GOT3 (cell line): ENCODE results near the gene BMP7.

Experiments
- DNase-seq: peaks from one replicate; lab custom pipeline; 2025; ENCODE audit warnings: mixed read lengths; lab: John Stamatoyannopoulos, UW

BMP7 gene

DNA sequence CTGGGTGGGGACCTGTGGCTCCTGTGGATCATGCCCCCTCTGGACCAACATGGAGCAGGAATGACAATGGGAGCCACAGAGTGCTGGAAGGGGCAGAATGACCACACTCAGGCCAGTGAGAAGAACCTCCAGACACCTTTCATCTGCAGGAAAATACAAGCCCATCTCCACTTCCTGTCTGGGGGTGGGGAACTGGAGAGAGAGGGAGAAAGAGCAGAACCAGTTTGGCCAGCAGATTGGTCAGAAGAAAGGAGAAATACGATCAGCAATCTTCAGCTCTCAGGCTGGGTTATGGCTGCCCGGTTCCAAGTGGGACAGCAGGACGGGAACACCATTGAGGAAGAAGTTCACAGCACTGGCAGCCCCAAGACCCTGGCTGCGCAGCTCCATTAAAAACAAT lies 37.0 kb downstream of the BMP7 start:
- no peak for DNase-seq

DNA sequence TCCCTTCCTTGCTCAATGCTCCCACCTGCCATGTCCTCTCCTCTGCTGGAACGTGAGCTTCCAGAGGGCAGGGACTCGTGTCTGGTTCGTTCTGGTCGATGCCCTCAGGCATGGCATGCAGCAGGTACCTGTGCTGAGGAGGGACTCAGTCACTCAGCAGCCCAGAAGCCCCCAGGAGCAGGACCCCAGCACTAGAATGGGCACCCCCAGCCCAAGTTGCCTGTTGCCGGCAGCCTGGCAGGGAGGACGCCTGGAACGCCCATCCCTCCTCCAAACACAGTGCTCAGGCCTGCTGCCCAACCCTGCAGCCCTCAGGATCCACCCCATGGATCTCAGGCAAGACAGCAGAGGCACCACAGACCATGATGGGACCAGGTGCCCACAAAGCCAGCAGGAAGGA lies 40.6 kb downstream of the BMP7 start:
- no peak for DNase-seq

DNA sequence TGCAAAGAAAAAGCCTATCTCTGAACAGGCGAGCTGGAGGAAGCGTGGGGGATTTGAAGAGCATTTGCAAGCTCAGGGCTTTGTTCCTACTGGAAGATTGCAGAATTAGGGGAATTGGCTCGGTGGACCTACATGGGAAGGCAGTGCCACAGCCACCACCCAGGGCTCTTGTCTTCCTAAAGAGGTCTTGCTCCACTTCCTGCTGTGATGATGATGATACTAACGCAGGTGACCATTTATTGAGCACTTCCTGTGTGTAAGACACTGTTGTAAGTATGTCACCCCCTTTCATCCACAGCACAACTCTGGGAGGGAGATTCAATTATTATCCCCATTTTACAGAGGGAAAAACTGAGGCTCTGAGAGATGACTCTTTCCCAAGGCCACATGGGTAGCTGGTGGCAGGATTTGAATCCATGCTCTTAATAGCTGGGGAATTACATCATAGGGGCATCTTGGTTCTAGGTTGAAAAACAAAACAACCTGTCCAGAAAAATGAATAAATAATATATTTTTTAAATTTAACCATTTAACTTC lies 41.2 kb downstream of the BMP7 start:
- DNase-seq = no peak

DNA sequence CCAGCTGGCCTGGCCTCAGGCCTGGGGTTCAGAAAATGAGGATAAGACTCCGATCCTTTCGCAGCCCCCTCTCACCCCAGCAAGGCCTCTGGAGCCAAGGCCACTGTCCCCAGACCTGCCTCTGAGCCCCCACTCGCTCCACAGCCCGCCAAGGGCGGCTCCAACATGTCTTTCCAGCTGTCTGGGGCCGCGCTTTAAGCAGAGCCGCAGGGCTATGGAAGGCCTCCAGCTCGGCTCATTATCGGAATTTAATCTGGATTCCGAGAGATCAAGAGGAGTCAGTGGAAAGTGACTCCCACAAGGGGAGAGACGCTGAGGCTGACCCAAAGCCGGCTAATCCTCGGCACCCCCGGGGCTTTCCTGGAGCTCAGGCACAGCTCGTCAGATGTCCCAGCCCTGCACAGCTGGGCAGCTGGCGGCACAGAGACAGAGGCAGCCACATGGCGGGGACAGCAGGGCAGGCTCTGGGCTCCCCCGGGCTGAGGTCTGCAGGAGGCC lies 41.8 kb downstream of the BMP7 start:
- DNase-seq = no peak

DNA sequence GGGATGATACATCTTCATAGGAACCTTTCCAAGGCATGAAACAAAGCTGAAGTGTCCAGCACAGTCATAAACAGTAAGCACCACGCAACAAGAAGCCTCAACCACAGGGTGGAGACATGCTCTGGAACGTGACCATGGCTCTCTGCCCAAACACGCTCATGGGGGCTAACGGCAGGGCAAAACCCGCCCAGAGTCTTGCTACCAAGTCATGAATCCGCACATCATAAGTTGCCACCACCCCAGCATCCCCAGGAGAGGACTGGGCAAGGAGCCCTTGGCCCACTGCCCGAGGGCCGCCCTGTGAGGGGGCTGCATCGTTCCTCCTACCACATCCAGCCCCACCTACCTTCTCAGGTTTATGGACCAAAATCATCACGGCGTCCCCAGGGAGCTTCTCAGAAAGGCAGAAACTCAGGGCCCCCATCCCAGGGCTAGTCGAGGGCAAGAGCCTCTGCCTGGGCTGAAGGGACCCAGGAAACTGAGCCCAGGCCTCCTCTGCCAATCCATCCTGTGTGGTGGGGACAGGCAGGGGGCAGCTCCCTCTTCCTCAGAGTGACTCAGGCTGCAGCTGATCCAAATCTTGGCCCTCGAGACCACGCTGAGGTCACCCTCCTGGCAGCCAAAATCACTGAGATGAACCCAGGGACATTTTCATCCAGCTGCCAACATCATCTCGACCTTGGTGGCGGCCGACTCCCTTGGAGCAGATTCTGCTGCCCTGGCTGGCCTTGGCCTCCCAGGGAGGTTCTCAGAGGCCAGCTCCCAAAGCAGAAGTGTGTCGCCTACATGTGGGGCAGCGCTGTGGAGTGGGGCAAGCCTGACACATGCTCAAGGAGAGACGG lies 42.6 kb downstream of the BMP7 start:
- no peak for DNase-seq

DNA sequence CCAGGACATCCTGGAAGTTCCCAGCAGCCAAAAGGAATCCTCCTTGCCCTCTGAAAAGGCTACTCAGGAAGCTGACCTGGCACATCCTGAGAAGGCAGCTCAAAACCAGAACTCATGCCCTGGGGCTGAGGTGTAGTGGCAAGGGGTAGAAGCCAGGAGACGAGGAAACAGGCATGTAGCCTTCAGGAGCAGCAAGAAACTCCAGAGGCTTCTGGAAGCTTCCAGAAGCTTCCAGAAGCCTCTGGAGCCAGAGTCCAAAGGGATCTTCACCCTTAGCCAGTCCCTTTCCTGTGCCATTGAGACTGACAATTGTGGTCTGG lies 43.9 kb downstream of the BMP7 start:
- DNase-seq = no peak

DNA sequence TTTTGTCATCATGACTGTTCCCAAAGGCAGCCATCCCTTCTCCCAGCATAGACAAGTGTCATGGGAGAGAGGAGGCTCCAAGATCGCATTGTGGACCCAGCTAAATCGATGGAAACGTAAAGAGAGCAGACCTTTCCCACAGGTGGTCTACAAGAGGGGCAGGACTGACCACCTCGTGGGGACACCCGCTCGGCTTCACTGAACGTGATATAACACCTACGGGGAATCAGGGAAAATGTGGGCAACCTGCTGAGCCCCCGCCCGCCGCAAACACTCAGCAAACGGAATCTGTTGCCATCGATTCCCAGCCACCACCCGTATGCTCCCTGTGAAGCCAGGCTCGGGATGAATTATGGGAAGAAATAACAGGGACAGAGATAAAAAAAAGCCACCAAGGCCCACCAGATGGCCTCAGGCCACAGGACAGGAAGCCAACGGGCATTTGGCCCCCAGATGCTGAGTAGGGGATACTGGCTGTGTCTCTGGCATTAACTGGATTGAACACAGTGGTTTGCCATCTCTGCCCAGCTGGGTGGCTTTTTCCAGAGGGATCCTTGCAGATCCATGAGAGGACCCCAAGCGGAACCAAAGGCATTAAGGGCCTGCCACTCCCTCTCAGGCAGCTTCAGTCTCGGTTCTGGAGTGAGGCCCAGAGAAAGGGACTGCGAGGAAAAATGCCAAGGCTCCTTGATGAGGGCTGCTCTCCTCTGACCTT lies 44.4 kb downstream of the BMP7 start:
- DNase-seq = no peak

DNA sequence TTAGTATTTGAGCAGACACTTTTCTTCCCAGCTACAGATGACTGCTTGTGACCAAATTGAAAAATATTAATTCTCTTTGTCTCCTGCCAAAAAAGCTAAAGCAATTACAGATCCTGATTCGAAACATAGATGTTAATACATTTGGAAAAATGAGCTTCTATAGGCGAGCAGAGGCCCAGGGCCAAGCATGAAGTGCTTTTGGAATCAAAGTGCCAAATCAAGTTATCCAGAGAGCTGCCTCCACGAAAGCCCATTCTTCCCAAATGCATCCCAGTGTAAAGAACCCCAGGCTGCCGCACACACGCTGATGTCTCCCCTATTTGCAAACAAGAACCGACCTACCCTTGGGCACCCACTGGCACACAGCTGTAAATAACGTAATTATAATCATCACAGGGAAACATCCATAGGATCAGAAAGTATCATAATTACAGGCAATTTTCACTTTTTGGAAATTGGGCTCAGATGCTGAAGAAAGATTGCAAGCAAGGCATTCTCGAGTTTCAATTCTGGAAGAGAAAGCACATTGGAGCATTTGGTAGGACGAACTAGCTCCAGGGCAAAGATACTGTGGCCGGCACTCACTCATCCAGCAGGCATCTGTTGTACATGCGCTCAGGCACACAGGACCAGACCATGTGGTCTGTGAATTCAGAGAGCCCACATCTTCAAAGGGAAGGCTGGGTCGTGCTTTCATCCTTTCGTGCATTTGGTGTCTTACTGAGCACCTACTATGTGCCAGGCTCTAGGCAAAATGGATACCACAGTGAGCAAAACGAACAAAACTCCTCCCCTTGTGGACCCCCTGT lies 45.9 kb downstream of the BMP7 start:
- no peak for DNase-seq

DNA sequence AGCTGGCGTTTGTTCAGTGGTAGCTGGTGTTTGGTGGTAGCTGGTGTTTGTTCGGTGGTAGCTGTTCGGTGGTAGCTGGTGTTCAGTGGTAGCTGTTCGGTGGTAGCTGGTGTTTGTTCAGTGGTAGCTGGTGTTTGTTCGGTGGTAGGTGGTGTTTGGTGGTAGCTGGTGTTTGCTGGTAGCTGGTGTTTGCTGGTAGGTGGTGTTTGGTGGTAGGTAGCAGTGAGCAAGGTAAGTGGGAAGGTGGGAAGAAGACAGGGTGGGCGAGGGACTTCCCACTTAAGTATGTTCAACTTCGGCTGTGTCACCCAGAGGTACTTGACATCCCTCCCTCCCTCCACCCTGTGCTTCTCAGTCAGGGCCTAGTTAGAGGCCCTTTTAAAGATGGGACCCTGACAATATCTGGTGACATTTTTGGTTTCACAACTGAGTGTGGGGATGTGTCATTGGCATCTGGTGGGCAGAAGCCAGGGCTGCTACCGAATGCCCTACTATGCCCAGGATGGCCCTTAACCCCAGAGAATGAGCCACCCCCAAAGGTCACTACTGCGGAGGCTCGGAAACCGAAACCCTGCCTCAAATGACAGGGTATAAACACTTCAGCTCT lies 47.3 kb downstream of the BMP7 start:
- no peak for DNase-seq

DNA sequence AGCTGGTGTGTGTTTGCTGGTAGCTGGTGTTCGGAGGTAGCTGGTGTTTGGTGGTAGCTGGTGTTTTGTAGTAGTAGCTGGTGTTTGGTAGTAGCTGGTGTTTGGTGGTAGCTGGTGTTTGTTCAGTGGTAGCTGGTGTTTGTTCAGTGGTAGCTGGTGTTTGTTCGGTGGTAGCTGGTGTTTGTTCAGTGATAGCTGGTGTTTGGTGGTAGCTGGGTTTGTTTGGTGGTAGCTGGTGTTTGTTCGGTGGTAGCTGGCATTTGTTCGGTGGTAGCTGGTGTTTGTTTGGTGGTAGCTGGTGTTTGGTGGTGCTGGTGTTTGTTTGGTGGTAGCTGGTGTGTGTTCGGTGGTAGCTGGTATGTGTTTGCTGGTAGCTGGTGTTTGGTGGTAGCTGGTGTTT lies 48.0 kb downstream of the BMP7 start:
- DNase-seq = no peak

DNA sequence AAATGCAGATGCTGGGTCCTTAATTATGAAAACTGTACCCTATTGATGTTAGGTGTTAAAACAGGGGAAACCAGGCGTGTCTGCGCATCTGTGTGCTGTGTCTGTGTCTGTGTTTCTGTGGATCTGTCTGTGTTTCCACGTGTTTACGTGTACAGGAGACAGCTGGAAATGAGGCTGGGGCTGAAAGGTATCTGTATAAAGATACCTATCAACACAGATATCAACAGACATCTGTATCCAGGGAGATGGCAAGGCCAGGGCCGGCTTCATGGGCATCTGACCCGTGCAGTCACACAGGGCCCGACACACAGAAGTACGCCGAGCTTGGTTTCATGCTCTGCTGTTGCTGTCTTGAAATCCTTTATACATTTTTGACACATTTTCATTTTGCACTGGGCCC lies 48.6 kb downstream of the BMP7 start:
- DNase-seq = no peak

DNA sequence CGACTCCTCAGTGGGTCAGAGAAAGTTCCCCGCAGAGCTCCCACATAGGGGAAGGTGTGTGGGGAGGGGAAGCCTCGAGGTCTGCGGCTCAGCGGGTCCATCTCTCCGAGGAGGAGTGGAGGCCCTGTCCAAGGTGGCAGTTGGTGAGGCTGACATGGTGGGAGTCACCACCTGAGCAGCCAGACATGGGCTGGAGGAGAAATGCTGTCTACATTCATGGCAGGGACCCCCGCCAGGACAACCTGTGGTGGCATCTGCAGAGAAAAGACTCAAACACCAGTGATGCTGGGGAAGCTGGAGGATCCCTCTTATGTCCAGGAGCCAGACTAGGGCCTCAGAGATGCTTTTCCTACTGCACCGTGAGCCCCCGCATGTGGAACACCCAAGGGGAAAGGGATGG lies 49.8 kb downstream of the BMP7 start:
- no peak for DNase-seq

DNA sequence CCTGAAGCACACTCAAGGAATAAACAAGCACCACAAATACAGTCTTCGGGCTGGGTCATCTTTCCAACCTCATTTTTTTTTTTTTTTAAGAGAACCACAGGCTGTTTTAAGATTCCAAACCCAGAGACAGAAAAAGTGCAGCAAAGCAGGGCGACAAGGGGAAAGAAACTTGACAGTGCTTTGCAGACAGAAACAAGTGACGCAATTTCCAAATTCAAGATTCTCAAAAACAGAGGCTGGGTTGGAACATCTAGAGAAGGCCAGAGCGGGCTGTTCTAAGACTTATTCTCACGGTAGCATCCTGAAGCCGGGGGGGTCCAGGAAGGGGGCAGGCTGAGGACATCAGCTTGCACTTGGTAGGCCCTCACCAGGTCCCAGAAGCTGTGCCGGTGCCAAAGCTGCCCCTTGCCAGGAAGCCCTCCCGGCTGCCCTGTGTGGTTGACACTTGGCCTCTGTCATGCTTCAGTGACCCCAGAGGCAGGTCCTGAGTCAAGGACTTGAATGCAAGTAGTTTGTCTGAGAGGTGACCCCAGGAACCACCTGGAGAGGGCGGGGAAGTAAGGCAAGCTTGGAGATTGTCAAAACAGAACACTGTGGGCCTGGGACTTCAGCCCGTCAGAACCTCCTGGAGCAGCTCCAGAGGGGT lies 50.5 kb downstream of the BMP7 start:
- no peak for DNase-seq

DNA sequence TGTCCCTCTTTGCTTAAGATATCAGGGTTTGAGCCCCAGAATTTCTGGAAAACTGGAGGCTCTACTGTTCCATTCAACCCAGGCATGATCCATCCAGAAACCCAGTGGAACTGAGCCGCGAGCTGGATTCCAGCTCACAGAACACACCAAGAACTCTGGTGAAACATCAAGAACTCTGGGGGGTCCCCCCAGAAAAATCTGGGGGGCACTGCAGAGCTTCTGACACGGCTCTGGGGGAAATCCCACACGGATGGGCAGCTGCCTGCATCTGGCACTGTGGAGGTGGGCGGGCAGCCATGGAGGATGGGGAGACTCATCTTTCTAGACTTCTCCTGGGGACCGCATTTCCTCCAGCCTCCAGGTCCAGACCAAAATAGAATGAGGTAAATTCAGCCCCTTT lies 51.0 kb downstream of the BMP7 start:
- DNase-seq = no peak

DNA sequence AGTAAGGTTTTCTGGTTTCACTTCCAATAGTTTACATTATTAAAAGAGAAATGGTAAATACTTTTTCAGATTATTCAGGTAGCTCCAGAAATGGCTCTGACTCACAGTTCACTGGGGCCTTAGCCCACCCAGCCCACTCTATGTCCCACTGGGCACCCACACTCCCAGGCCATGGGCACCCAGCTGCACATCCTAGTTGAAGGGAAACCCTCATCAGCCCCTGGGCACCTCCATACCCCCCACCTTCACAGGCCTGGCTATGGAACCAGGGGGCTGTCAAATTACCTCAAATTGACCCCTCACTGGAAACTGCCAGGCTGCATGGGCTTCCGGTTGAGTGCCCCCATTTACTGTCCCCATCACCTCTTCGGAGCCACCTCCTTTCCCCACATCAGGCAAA lies 51.5 kb downstream of the BMP7 start:
- no peak for DNase-seq

DNA sequence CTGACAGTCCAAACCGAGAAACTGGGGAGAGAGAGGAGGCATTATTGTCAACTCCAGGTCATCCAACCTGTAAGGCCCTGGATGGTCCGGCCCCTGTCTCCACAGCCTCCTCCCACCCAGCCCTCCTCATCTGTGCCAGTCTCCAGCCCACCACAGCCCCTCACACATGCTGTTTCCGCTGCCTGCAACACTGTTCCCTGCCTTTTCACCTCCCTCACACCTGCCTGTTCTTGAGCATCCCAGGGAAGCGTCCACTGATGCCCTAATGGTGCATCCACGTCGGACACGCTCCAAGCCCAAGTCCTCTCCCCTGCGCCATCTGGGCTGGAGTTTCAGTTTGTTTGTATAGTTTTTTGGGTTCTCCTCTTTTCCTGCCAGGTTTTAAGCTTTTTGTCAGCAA lies 52.0 kb downstream of the BMP7 start:
- DNase-seq = no peak

DNA sequence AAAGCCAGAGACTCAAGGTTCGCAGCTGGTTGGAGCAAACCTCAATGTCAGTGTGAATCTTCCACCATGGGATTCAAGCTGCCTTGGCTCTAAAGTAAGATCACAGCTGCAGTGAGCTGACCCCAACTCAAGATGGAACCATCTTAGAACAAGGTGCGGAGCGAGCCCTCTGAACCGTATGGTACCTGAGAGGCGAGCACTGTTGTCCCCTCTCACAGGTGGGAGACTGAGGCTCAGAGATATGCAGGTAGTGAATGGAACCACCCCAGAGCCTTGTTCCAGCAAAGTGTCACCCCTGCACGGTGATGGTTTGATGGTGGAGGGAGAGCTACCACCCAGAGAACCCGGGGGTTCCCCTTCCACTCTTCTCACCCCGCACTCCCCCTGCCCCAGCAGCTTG lies 52.5 kb downstream of the BMP7 start:
- DNase-seq = no peak

DNA sequence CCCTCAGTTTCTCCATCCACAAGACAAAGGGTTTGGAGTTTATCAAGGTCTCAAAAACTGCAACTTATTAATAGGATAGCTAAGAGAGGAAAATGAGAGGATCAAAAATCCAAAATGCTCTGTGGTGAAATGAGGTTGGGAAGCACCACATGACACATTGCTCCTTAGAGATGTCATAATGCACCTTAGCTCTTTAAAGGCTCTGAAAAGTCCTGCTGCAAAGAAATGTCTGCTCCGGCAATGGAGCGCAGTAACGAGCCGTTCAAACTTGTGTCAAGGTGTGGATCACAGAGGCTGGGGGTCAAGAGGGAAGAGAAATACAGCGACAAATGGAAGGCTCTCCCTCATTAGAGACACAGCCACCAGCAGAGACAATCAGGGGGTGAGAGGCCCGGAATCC lies 53.1 kb downstream of the BMP7 start:
- DNase-seq = no peak

DNA sequence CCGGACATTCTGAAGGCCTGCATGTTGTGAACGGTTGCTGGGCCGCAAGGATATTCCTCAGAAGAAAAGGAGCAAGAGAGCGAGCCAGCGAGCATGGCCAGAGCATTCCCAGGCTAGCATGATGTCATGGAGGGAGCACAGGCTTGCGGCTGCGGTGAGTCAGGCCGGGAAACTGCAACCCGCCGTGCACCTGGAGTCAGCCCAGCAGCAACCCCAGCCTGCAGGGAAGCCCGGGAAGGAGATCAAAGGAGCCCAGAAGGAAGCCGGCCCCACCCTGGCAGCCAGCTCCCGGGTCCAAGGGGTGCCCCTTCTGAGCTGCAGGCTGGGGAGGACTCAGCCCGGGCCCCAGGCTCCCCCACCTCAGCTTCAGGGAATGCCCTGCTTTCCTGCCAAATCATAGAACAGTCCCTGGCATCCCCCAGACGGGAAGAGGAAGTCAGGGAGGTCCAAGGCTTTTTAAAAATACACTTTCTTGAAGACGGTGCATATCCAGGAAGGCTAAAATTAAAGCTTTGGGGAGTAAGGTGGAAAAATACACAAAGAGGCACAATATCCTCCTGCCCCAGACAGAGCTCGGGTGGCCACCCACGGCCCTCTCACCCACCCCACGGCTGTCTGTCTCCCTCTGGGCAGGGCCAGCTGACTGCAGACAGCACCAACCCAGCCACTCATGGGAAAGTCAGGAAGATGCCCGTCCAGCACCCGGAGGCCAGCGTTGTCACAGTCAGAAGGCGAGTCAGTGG lies 53.7 kb downstream of the BMP7 start:
- DNase-seq = peak; percentile 55

DNA sequence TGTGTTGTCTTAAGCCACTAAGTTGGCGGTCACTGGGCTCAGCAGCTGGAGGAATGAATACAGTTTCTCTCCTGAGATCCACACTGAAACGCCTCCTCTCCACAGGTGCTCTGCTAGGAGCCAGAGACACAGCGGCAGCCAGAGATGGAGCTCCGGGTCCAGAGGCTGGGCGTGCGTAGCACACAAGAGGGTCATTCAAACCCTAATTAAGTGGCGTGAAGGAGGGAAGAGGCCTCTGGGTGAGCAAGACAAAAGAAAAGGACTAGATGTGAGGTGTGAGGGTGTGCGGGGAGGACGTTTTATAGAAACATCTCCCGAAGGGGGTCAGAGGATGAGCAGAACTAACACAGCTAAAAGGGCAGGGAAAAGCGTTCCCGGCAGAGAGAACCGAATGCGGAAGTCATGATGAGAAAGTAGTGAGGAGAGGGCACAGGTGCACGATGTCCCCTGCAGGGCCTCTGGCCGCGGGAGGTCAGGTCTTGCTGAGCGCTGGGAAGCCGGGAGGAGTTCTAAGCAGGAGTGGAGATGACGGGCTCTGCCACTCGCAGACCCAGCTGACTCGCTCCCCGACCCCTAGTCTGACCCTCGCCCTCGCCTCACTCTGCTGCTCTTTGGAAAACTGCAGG lies 54.4 kb downstream of the BMP7 start:
- DNase-seq = no peak
